SK-N-SH (cell line): ENCODE results near the gene NEDD8. TPM values are rescaled to one million over a fixed set of nuclear protein-coding genes. Genes with fewer than 3 reads are reported as not detected.

Experiments used
- CTCF ChIA-PET: fragments of 300-600, 350-600 bp; formaldehyde crosslinking; extraction: SDS; loops from one replicate; lab custom pipeline; 2021; lab: Yijun Ruan, JAX
- POLR2A ChIA-PET: fragments of 350-600 bp; sonication (Branson Sonifier 250); formaldehyde crosslinking; extraction: SDS; loops from one replicate; lab custom pipeline; 2020; ENCODE audit warnings: antibody characterized with exemption, inconsistent platforms; lab: Yijun Ruan, JAX
- DNase-seq: peaks from one replicate; pipeline ENCODE4 v3.0.0; 2012
- H2AFZ ChIP-seq: fragments of 200-600 bp; sonication (generic); 2 replicates; pipeline ENCODE4 v1.8.1; 2016; ENCODE audit warnings: antibody characterized with exemption, mild to moderate bottlenecking, low read depth
- H3F3A ChIP-seq: fragments of 200-600 bp; sonication (generic); replicated peaks from 2 replicates; pipeline ENCODE3; 2016; ENCODE audit warnings: antibody characterized with exemption, mild to moderate bottlenecking; ENCODE audit not compliant: insufficient read depth
- H3K27ac ChIP-seq, 2 experiments: fragments of 200-500 bp in 1 of 2; fragments of 200-600 bp in 1 of 2; sonication (Bioruptor generic) in 1 of 2; sonication (generic), shearing (Covaris generic) in 1 of 2; 2 replicates each; pipeline versions ENCODE4 v1.5.1 to v1.6.1; 2014 to 2016; ENCODE audit warnings: low read depth in 2 of 2, inconsistent platforms in 1 of 2, low read length in 1 of 2, mild to moderate bottlenecking in 1 of 2, mixed read lengths in 1 of 2
- H3K27me3 ChIP-seq: fragments of 200-600 bp; sonication (generic), shearing (Covaris generic); 2 replicates; pipeline ENCODE4 v1.6.1; 2016; ENCODE audit warnings: mixed run types; ENCODE audit not compliant: insufficient read depth
- H3K36me3 ChIP-seq, 2 experiments: fragments of 200-500 bp in 1 of 2; fragments of 200-600 bp in 1 of 2; sonication (Bioruptor generic) in 1 of 2; sonication (generic) in 1 of 2; replicated peaks in 1 of 2; 2 replicates each; pipeline versions ENCODE3 to v1.5.1; 2014 to 2016; ENCODE audit warnings: low read length in 1 of 2, mild to moderate bottlenecking in 1 of 2; ENCODE audit not compliant: insufficient read depth in 2 of 2, control insufficient read depth in 1 of 2
- H3K4me1 ChIP-seq, 2 experiments: fragments of 200-500 bp in 1 of 2; fragments of 200-600 bp in 1 of 2; sonication (Bioruptor generic) in 1 of 2; sonication (generic), shearing (Covaris generic) in 1 of 2; 2 replicates each; pipeline versions ENCODE4 v1.5.1 to v1.6.1; 2014 to 2016; ENCODE audit warnings: low read depth in 1 of 2, low read length in 1 of 2, mixed run types in 1 of 2; ENCODE audit not compliant: insufficient read depth in 2 of 2, control insufficient read depth in 1 of 2
- H3K4me2 ChIP-seq: fragments of 200-600 bp; sonication (generic), shearing (Covaris generic); 2 replicates; pipeline ENCODE4 v1.6.1; 2017; ENCODE audit warnings: mixed run types
- H3K4me3 ChIP-seq, 2 experiments: fragments of 200-500 bp in 1 of 2; fragments of 200-600 bp in 1 of 2; sonication (Bioruptor generic) in 1 of 2; sonication (generic), shearing (Covaris generic) in 1 of 2; 2 replicates each; pipeline versions ENCODE4 v1.5.1 to v1.8.1; 2014 to 2016; ENCODE audit warnings: low read depth in 2 of 2, inconsistent platforms in 1 of 2, low read length in 1 of 2, mild to moderate bottlenecking in 1 of 2, mixed read lengths in 1 of 2, moderate library complexity in 1 of 2
- H3K79me2 ChIP-seq: fragments of 200-600 bp; sonication (generic); 2 replicates; pipeline ENCODE4 v1.8.1; 2017; ENCODE audit warnings: mild to moderate bottlenecking; ENCODE audit not compliant: insufficient read depth
- H3K9ac ChIP-seq: fragments of 200-600 bp; sonication (generic); 2 replicates; pipeline ENCODE4 v1.6.1; 2017; ENCODE audit warnings: mixed run types
- H3K9me2 ChIP-seq: fragments of 200-600 bp; sonication (generic); 2 replicates; pipeline ENCODE4 v1.6.1; 2017; ENCODE audit warnings: mixed run types
- H3K9me3 ChIP-seq: fragments of 200-600 bp; sonication (generic); 2 replicates; pipeline ENCODE4 v1.6.1; 2017; ENCODE audit warnings: mixed run types, mild to moderate bottlenecking, moderate library complexity
- H4K20me1 ChIP-seq: fragments of 200-600 bp; sonication (generic); 2 replicates; pipeline ENCODE4 v1.6.1; 2017; ENCODE audit warnings: mild to moderate bottlenecking, mixed run types; ENCODE audit not compliant: insufficient read depth
- ELF1 ChIP-seq: IDR thresholded peaks from 2 replicates; pipeline ENCODE4 v1.4.0; 2012
- IRF3 ChIP-seq: fragments of 150-350 bp; IDR thresholded peaks from 2 replicates; pipeline ENCODE4 v1.6.1; 2016; ENCODE audit warnings: mild to moderate bottlenecking, low read depth, low read length
- REST ChIP-seq: IDR thresholded peaks from 2 replicates; pipeline ENCODE4 v1.6.1; 2012; ENCODE audit warnings: mild to moderate bottlenecking, low read depth, low read length, moderate library complexity
- RXRA ChIP-seq: IDR thresholded peaks from 2 replicates; pipeline ENCODE4 v1.4.0; 2012; ENCODE audit warnings: low read depth, mild to moderate bottlenecking, borderline replicate concordance
- WGBS: methylation state at CpG from one replicate; pipeline ENCODE4 v1.1.6; 2017; ENCODE audit warnings: low lambda C conversion rate; 5-methylcytosine and 5-hydroxymethylcytosine counted together
- polyA plus RNA-seq, 3 experiments: library from polyadenylated mRNA; depleted of rRNA; stranded (reverse); fragments of >200 nt; gene quantifications; 2 replicates each; pipeline ENCODE4 v1.2.3, GENCODE V29; 2012

NEDD8 gene
- polyA plus RNA-seq, 1 of the 3 experiments (the other 2 are of a cell fraction) = 534 TPM

GRCh38 chr14:24194186-24194872 lies 37.8 kb downstream of the NEDD8 start:
- Histone ChIP-seq H3K4me1 (peaks cover 11 to 15% of the 10 kb centered on the region in 2 experiments; a peak in 3 of 4 replicates), H4K20me1 (no peaks in the 10 kb centered on the region), H3K4me3 (peak overlapping the region; percentile 84 to 85), H3K9ac (peak overlapping the region; percentile 97)
- 90% methylated on average over 7 of the region's 7 CpGs for WGBS
- POLR2A ChIA-PET = interaction anchor here (0.6 to 2.4 kb wide), 3 partner anchors 22 to 48 kb away, joined by 3 to 9 read pairs (median 8); partner anchors contain the start of genes MDP1 and TINF2
- TF ChIP-seq REST (no peak), ELF1 (no peak)
- TF ChIP-seq, all 33 proteins: peak for 0
- Histone ChIP-seq H3K27ac (peak overlapping the region; percentile 88 to 89; a peak in 3 of 4 replicates), H2AFZ (peak overlapping the region; percentile 87; the same call in 1 of the 2 replicates), H3K36me3 (peaks cover 24 to 26% of the 10 kb centered on the region in 2 experiments), H3K27me3 (no peaks in the 10 kb centered on the region), H3F3A (peaks cover 8% of the 10 kb centered on the region), H3K9me2 (no peaks in the 10 kb centered on the region), H3K4me2 (peak overlapping the region; percentile 97), H3K9me3 (no peaks in the 10 kb centered on the region), H3K79me2 (peaks cover 74% of the 10 kb centered on the region)
- CTCF ChIA-PET = interaction anchor here (1.0 to 1.6 kb wide), 5 partner anchors 19 to 86 kb away, joined by 3 to 7 read pairs (median 4); partner anchors contain the start of genes CHMP4A, IRF9 and TINF2
- DNase-seq = no peak

GRCh38 chr14:24192933-24193332 lies 39.2 kb downstream of the NEDD8 start:
- TF ChIP-seq IRF3 (no peak), RXRA (no peak), REST (no peak)
- no peaks in the 10 kb centered on the region for H4K20me1 ChIP-seq
- H2AFZ ChIP-seq = no peak overlapping the region
- POLR2A ChIA-PET = interaction anchor here (0.7 kb wide), 1 partner anchor 141 kb away, joined by 3 read pairs; no protein-coding TSS in a partner anchor
- H3K79me2 ChIP-seq = peaks cover 67% of the 10 kb centered on the region
- H3K27ac ChIP-seq = no peak overlapping the region
- CTCF ChIA-PET = interaction anchor here (1.2 kb wide), 1 partner anchor 115 kb away, joined by 3 read pairs; no protein-coding TSS in a partner anchor
- H3K4me2 ChIP-seq = no peak overlapping the region
- peaks cover 10 to 21% of the 10 kb centered on the region in 2 experiments; a peak in 3 of 4 replicates for H3K4me1 ChIP-seq
- H3K27me3 ChIP-seq = no peaks in the 10 kb centered on the region
- no peaks in the 10 kb centered on the region for H3K9me3 ChIP-seq
- H3K4me3 ChIP-seq = no peak overlapping the region
- H3F3A ChIP-seq = peaks cover 13% of the 10 kb centered on the region
- no peak for DNase-seq
- no peaks in the 10 kb centered on the region for H3K9me2 ChIP-seq
- H3K9ac ChIP-seq = no peak overlapping the region
- 95% methylated on average over 15 of the region's 15 CpGs for WGBS
- H3K36me3 ChIP-seq = peaks cover 23 to 26% of the 10 kb centered on the region in 2 experiments
